ENCODE data around the gene KIAA1328.

Gene KIAA1328

DNA sequence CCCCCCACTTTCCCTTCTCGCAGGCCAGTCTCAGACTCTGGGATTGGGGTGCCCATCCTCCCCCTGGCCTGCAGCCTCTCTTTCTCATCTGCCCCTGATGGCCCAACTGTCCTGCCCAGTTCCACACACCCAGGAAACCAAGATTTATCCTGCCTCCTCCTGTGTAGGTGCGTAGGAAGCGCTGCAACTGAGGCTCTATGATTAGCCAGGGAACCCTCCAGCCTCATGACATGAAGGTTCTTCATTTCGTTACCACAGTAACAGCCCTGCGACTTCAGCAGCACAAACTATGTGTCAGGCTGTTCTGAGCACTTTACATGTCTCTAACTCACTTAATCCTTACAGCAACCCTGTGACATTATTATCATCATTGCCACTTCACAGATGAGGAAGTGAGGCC is 430.8 kb downstream of the KIAA1328 start:
- no peak for DNase-seq

DNA sequence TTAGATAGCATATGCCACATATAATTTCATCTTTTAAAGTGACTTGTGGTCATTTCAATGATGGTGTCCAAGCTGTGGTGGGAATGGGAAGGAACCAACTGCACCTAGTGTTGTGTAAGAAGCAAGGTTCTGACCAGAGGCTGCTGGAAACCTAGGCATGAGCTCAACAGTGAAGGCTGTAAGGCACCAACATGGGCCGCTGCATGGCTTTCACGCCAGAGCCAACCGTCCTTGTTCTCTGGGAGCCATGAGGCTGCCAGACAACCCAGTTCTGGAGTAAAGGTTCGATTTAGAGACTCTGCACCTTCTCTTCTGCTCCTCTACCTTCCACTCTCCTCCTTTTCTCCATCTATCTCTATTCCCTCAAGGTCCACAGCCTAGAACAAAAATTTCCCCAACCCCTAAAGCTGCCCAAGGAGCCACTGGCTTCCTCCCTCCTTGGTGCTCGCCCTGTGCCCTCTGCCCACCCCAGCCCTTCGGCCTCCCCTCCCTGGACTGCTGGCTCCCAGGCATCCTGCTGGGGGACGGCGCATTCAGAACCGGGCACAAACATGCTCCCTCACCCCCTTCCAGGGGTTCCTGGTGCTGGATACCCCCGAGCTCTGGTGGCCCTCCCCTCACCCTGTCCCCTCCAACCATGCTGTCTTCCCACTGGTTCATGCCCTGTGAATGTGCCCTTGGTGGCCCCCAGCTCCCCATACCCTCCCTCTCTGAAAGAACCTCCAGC is 431.6 kb downstream of the KIAA1328 start:
- no peak for DNase-seq

DNA sequence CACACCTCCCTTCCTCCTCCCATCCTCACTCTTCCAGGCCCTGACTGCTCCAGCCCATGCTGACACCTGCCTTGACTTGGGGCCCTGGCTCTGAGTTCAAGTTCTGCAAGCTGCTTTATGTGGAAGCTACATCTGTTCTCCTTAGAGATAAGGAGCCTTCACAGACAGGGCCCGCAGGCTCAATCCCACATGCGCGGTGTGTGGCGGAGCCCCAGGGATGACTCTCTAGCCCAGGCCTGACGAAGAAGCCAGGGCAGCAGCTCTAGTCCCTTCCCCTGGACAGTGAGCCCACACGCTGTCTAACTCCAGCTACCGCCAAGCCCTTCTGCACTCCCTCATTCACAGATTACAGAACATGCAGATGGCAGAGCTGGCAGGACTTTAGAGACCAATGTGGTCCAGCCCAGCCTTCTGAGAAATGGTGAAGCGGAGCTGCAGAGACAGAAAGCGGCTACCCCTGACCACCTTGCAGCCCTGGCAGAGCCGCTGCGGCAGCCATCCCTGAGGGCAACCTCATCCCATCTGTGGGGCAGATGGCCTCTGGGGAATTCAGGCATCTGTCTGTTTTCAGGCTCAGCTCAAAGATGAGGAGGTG is 432.4 kb downstream of the KIAA1328 start:
- no peak for DNase-seq

DNA sequence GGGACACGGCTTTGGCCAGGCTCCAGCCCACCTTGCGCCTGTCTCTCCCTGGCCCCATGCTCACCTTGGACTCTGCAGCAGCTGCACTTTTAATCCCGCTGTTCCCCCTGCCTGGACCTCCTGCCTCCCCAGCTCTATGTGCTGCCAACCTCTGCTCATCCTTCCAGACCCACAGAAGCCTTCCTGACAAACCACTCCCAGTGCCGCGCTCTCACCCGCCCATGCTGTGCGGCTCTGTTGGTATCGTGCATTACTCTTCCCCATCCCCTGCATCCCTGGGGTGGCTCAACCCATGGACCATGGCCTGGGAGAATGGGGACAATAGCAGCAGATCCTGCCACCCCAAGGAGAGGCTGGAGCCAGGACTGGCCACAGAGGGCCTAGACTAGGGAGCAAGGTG is 433.1 kb downstream of the KIAA1328 start:
- no peak for DNase-seq

DNA sequence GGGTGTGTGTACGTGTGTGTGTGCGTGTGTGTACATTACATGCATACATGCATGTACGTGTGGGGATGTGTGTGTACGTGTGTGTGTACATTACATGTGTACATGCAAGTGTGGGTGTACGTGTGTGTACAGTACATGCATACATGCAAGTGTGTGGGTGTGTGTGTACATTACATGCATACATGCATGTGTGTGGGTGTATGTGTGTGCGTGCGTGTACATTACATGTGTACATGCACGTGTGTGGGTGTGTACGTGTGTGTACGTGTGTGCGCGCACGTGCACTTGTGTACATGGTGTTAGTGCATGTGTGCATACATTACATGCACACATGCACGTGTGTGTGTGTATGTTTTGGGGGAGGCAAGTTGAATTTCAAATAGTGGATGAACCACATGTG is 436.0 kb downstream of the KIAA1328 start:
- no peak for DNase-seq

DNA sequence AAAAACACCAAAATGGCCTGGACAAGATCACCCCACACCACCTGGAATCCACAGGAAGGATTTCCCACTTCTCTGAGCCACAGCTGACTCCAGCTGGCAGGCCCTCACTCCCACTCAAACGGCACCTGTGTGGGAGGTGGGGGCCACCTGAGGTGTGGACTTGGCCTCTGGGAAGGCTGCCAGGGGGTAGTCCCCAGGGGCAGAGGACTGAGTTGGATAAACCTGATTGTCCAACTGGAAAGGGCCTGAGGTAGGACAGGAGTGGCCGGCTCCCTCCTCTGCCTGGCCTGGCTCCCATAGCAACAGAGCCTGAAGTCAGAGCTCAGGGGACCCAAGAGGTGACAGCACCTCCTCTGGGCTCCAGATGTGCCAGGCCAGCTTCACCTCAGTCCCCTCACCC is 436.5 kb downstream of the KIAA1328 start:
- DNase-seq: no peak

DNA sequence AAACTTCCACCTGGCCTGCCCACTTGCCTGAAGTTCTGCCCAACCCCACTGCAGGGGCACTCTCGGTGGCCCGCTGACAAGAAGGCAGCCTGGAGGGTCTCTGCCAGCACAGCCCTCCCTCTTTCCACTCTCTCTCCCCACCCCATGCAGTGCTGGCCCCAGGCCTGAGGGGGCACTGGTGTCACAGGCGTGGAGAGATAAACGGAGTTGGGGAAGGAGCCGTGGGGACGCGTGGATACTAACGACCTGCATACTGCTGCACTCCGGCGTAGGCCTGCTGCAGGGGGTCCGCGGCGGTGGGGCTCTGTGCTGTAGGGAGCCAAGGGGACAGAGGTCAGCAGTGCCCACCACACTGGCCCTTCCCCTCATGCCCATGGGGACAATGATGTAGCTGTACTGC is 437.4 kb downstream of the KIAA1328 start:
- no peak for DNase-seq

DNA sequence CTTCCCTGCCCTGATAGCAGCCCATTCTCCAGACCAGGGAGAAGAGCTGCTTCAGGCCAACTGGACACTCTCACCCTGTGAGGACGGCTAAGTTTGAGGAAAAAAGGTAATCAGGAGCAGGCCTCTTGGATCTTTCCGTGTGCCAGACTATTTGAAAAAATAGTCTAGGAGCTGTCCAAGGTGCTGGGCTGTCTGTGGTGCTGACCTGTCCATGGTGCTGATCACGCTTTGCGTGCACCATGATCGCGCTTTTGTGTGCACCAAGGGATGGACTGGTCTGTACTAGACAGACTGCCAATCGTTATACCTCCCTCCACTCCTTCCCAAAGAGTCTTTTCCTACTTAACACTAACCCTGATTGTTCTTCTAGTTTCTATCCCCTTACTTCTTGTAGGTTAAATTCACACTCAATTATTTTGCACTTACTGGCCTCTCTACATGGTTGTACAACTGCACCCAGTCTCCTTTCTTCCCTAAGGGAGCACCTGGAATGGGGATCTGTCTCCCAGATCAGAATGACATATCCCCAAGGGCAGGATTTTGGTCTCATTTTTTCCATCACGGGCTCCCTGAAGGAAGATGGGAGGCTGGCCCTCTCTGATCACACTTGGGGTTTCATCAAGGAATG is 441.2 kb downstream of the KIAA1328 start:
- DNase-seq: no peak

DNA sequence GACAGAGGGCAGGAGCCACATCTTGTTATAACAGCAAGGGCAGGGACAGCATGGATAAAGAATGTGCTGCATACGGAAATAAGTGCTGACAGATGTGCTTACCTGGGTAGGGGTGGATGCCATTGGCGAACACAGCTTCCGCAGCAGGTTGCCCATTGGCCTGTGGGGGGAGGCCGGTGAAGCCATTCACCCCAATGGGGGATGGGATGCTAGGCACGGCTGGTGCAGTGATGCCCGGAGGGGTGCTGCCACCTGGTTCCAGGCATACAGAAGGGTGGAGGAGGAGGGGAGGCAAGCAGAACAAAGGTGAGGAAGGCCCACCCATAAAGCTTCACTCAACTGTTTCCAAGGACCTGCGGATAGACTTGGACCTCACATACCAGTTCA is 441.7 kb downstream of the KIAA1328 start:
- no peak for DNase-seq

DNA sequence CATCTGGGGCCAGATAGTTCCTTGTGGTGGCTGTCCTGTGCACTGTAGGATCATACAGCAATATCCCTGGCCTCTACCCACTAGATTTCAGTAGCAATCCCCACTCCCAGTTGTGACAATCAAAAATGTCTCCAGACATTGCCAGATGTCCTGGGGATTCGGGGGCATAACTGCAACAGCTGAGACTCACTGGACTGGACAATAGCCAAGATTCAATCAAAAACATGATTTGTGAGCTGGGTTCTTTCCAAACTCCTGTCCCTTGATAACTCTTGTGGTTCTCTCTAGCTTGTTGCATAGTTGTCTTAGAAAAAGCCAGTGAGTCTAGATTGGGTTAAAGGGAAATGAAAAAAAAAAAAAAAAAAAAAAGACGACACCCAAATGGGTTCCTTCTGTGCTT is 443.3 kb downstream of the KIAA1328 start:
- no peak for DNase-seq

DNA sequence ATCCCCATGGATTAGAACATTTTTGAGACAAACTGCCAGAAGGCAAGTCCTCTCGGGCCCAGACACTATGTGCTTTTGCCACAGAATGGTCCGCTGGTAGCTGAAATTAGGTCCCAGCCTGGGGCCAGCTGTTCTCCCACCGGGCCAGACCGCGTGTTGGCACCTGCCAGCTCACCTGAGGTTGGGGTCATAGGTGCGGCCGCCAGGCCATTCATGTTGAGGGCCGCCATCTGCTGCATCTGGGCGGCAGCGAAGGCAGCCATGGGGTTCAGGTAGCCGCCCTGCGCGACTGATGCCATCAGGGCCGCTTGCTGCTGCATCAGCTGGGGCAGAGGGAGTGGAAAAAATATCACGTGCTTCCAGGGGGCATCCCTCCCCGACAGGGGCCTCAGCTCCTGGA is 443.9 kb downstream of the KIAA1328 start:
- no peak for DNase-seq

DNA sequence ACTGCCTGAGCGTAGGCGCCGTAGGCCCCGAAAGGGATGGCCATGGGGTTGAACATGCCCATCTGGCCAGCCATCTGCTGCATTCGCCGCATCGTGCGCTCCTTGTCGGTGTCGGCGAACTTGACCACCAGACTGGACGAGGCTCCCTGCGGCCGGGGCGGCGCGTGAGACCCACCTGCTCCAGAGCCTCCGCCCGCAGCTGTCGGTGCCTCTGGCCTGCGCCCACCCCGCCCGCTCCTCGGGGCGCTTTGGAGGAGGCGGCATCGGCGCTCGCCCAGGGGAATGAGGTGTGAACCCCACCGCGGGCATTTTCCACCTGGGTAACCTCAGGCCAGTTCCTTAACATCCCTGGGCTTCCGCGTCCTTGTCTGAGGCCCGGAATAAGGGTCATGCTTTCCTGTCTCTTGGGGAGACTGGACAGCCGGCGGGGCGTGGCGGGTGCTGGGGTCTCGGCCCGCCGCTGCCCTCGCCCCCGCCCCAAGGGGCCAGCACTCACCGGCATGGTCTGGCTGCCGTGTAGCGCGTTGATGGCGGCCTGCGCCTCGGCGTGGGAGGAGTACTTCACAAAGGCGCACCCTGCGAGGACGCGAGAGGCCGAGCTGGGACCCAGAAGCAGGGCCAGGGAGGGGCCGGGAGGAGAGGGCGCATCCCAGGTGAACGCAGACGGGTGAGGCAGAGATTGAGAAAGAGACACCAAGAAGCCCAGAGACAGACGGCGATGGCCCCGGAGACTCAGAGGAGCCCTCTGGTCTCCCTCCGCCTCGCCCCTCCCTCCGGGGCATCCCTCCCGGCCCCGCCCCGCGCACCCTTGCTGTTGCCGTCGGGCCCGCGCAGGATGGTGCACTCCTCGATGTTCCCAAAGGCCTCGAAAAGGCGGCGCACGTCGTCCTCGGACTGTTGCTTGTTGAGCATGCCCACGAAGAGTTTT is 445.6 kb downstream of the KIAA1328 start:
- DNase-seq: no peak

DNA sequence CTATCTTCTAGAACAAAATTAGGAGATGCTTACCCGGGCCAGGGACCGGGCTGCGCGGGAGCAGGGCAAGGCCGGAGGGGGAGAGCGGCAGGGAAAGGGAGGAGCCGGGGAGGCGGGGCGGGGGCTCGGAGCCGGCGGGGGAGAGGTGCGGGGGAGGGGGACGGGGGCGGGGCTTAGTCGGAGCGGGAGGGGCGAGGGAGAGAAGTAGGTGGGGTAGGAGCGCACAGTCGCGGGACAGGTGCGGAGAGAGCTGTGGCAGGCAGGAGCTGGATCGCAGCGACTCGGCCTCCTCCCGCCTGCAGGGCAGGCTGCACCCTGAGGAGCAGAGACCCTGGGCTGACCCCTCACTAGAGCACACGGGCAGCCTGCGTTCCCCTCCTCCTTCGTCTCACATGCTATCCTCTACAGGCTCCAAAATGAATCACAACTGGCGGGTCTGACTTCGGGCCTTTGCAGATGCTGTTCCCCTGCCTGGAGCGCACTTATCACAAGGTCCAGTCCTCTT is 446.4 kb downstream of the KIAA1328 start:
- DNase-seq: no peak

DNA sequence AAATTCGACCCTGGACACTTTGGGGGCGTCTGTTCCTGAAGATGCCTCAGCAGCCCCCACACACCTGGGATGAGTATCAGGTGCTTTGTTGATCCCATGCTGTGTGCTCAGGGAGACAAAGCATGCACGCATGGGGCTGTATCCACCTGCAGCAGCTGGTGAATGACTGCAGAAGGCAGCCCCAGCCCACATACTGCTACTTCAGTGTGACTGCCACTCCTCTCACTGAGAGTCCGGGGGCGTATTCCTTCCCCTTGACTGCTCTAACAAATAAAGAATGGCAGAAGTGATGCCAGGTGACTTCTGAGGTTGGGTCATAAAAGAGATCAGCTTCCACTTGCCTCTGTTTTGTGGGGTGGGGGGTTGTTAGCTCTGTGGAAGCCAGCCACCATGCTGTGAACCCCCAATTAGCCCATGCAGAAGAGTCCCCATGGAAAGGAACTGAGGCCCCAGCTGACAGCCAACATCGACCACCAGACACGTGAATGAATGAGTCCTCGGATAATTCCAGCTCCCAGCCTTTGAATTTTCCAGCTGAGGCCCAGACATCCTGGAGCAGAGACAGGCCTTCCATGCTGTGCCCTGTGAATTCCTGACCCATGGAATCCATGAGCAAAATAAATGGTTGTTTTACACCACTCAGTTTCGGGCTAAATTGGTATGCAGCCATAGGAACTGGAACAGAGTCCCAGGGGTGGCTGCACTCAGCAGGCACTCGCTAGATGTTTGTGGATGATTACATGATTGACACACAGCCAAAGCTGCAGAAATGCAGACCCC is 447.4 kb downstream of the KIAA1328 start:
- no peak for DNase-seq

DNA sequence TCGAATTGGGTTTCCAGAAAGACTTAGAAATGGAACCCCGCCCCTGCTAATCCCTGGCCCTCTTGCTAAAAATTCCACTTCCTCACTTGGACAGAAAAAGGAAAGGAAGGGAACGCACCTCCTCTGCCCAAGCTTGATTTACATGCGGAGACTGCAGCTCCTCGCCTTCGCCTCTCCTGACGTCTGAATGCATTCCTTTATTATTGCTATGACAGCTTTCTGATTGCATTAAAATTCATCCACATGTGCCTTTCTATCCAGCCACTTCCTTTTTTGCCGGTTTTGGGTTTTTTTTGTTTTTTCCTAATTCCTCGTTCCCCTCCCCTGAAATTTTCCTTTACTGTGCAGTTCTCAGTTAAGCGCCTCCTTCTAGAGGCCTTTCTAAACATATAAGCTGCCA is 448.9 kb downstream of the KIAA1328 start:
- DNase-seq: no peak
